H9 (cell line): ENCODE results near the gene PDHB. TPM values are rescaled to one million over a fixed set of nuclear protein-coding genes. Genes with fewer than 3 reads are reported as not detected.

Source experiments
- DNase-seq: peaks from one replicate; pipeline ENCODE4 v3.0.0-alpha.2; 2017
- H2AFZ ChIP-seq: one replicate; pipeline ENCODE4 v1.6.1; 2013; ENCODE audit warnings: mild to moderate bottlenecking, low read length, control low read depth, moderate library complexity
- H2AK5ac ChIP-seq: 2 replicates; pipeline ENCODE4 v1.6.1; 2013; ENCODE audit warnings: low read length, control low read depth, mixed read lengths; ENCODE audit not compliant: insufficient read length
- H2BK120ac ChIP-seq: one replicate; pipeline ENCODE4 v1.6.1; 2013; ENCODE audit warnings: low read depth, mild to moderate bottlenecking, low read length, control low read depth, inconsistent platforms; ENCODE audit not compliant: poor library complexity, severe bottlenecking
- H2BK12ac ChIP-seq: 2 replicates; pipeline ENCODE4 v1.6.1; 2013; ENCODE audit warnings: low read length, control low read depth, mixed read lengths, low read depth; ENCODE audit not compliant: insufficient read length
- H2BK15ac ChIP-seq: 2 replicates; pipeline ENCODE4 v1.6.1; 2013; ENCODE audit warnings: low read depth, low read length, control low read depth
- H2BK20ac ChIP-seq: one replicate; pipeline ENCODE4 v1.6.1; 2013; ENCODE audit warnings: low read depth, mild to moderate bottlenecking, low read length, control low read depth, inconsistent platforms; ENCODE audit not compliant: poor library complexity, severe bottlenecking
- H2BK5ac ChIP-seq: 2 replicates; pipeline ENCODE4 v1.6.1; 2013; ENCODE audit warnings: low read length, control low read depth, mixed read lengths; ENCODE audit not compliant: insufficient read length
- H3K14ac ChIP-seq: 2 replicates; pipeline ENCODE4 v1.6.1; 2013; ENCODE audit warnings: low read length, control low read depth; ENCODE audit not compliant: insufficient read depth
- H3K18ac ChIP-seq: 2 replicates; pipeline ENCODE4 v1.6.1; 2013; ENCODE audit warnings: low read depth, mild to moderate bottlenecking, mixed read lengths, low read length, control low read depth; ENCODE audit not compliant: insufficient read length
- H3K23ac ChIP-seq: 2 replicates; pipeline ENCODE4 v1.6.1; 2013; ENCODE audit warnings: low read length, control low read depth, mixed read lengths, low read depth; ENCODE audit not compliant: insufficient read length
- H3K23me2 ChIP-seq: 2 replicates; pipeline ENCODE4 v1.6.1; 2013; ENCODE audit warnings: low read depth, mild to moderate bottlenecking, mixed read lengths, low read length, control low read depth; ENCODE audit not compliant: insufficient read length, poor library complexity, severe bottlenecking
- H3K27ac ChIP-seq: 2 replicates; pipeline ENCODE4 v1.5.1; 2013; ENCODE audit warnings: low read length, control low read depth, mixed read lengths, low read depth; ENCODE audit not compliant: insufficient read length
- H3K27me3 ChIP-seq: 2 replicates; pipeline ENCODE4 v1.6.1; 2013; ENCODE audit warnings: low read length, control low read depth, inconsistent platforms; ENCODE audit not compliant: insufficient read depth
- H3K4ac ChIP-seq: 2 replicates; pipeline ENCODE4 v1.6.1; 2013; ENCODE audit warnings: low read depth, mild to moderate bottlenecking, control low read depth, inconsistent platforms, low read length, moderate library complexity
- H3K4me1 ChIP-seq: 2 replicates; pipeline ENCODE4 v1.6.1; 2013; ENCODE audit warnings: low read length, control low read depth, inconsistent platforms; ENCODE audit not compliant: insufficient read depth
- H3K4me2 ChIP-seq: 2 replicates; pipeline ENCODE4 v1.6.1; 2013; ENCODE audit warnings: low read length, control low read depth, mixed read lengths; ENCODE audit not compliant: insufficient read length, insufficient read depth
- H3K56ac ChIP-seq: 2 replicates; pipeline ENCODE4 v1.6.1; 2013; ENCODE audit warnings: low read depth, mild to moderate bottlenecking, mixed read lengths, low read length, control low read depth; ENCODE audit not compliant: insufficient read length
- H3K79me1 ChIP-seq: 2 replicates; pipeline ENCODE4 v1.6.1; 2013; ENCODE audit warnings: low read depth, mild to moderate bottlenecking, moderate library complexity, low read length, control low read depth, inconsistent platforms; ENCODE audit not compliant: insufficient read depth, poor library complexity, severe bottlenecking
- H3K79me2 ChIP-seq: 2 replicates; pipeline ENCODE4 v1.6.1; 2013; ENCODE audit warnings: low read length, control low read depth, inconsistent platforms; ENCODE audit not compliant: insufficient read depth
- H3K9ac ChIP-seq: 2 replicates; pipeline ENCODE4 v1.6.1; 2013; ENCODE audit warnings: low read length, control low read depth, mixed read lengths; ENCODE audit not compliant: insufficient read length; ENCODE audit errors: extremely low read depth
- H3K9me3 ChIP-seq: one replicate; pipeline ENCODE4 v1.6.1; 2013; ENCODE audit warnings: low read depth, low read length, inconsistent platforms; ENCODE audit not compliant: control insufficient read depth
- H3T11ph ChIP-seq: one replicate; pipeline ENCODE4 v1.6.1; 2013; ENCODE audit warnings: mild to moderate bottlenecking, low read length, control low read depth, inconsistent platforms
- H4K20me1 ChIP-seq: one replicate; pipeline ENCODE4 v1.6.1; 2013; ENCODE audit not compliant: control insufficient read depth, insufficient read length, insufficient read depth
- H4K5ac ChIP-seq: 2 replicates; pipeline ENCODE4 v1.6.1; 2013; ENCODE audit warnings: low read depth, mild to moderate bottlenecking, mixed read lengths, low read length, control low read depth; ENCODE audit not compliant: insufficient read length
- H4K8ac ChIP-seq: replicated peaks from 2 replicates; pipeline ENCODE4 v1.6.1; 2013; ENCODE audit warnings: low read length, control low read depth, mixed read lengths, low read depth; ENCODE audit not compliant: insufficient read length
- H4K91ac ChIP-seq: 2 replicates; pipeline ENCODE4 v1.6.1; 2013; ENCODE audit warnings: low read depth, mild to moderate bottlenecking, moderate library complexity, mixed read lengths, low read length, control low read depth; ENCODE audit not compliant: insufficient read length
- H3K27ac Mint-ChIP-seq, 3 experiments: 2 replicates in 2 of 3; 3 replicates in 1 of 3; pipeline ENCODE4 v1.8.0; 2020 to 2021; ENCODE audit warnings: mixed read lengths in 3 of 3, mild to moderate bottlenecking in 1 of 3, moderate library complexity in 1 of 3
- H3K27me3 Mint-ChIP-seq: 2 replicates; pipeline ENCODE4 v1.8.0; 2021; ENCODE audit warnings: low read depth, mild to moderate bottlenecking, moderate library complexity, mixed read lengths
- H3K36me3 Mint-ChIP-seq, 3 experiments: 2 replicates in 2 of 3; 3 replicates in 1 of 3; pipeline ENCODE4 v1.8.0; 2020 to 2021; ENCODE audit warnings: low read depth in 3 of 3, mixed read lengths in 3 of 3; ENCODE audit not compliant: insufficient read depth in 1 of 3
- H3K4me1 Mint-ChIP-seq, 2 experiments: 2 replicates each; pipeline ENCODE4 v1.8.0; 2020; ENCODE audit warnings: mixed read lengths in 2 of 2
- H3K4me3 Mint-ChIP-seq, 2 experiments: 2 replicates in 1 of 2; 3 replicates in 1 of 2; pipeline ENCODE4 v1.8.0; 2020 to 2021; ENCODE audit warnings: mild to moderate bottlenecking in 2 of 2, mixed read lengths in 2 of 2, moderate library complexity in 1 of 2
- H3K9me3 Mint-ChIP-seq, 2 experiments: 2 replicates in 1 of 2; 3 replicates in 1 of 2; pipeline ENCODE4 v1.8.0; 2020; ENCODE audit warnings: mild to moderate bottlenecking in 2 of 2, mixed read lengths in 2 of 2, moderate library complexity in 1 of 2
- CTCF ChIP-seq: fragments of 200-600 bp; sonication (generic); conservative IDR thresholded peaks from 3 replicates; pipeline ENCODE4 v1.8.0; 2021; ENCODE audit warnings: antibody characterized with exemption, mild to moderate bottlenecking
- WGBS: extraction: QIAGEN DNeasy Blood & Tissue Kit; methylation state at CpG from one replicate; pipeline ENCODE4 v1.1.7; 2013; ENCODE audit warnings: missing lambda C conversion rate, low lambda C conversion rate, mixed read lengths; ENCODE audit not compliant: insufficient read length; ENCODE audit errors: extremely low coverage; 5-methylcytosine and 5-hydroxymethylcytosine counted together
- total RNA-seq: library from RNA; stranded (reverse); gene quantifications from 2 replicates; pipeline ENCODE4 v1.2.1, GENCODE V29; 2021

PDHB gene
- total RNA-seq, 1 experiment from 2014 or later = 132 TPM

GRCh38 chr3:58480309-58480708 is 46.7 kb upstream of the PDHB start:
- no peak overlapping the region for H2BK120ac ChIP-seq
- H3K79me2 ChIP-seq = no peaks in the 10 kb centered on the region
- no peak overlapping the region for H4K8ac ChIP-seq
- H3K9ac ChIP-seq = no peak overlapping the region
- H3K27ac Mint-ChIP-seq = no peak overlapping the region
- no peak overlapping the region for H3K27ac ChIP-seq
- H2BK12ac ChIP-seq = no peak overlapping the region
- H3K27me3 ChIP-seq = no peaks in the 10 kb centered on the region
- no peak overlapping the region for H3K23ac ChIP-seq
- no peak overlapping the region for H2AFZ ChIP-seq
- H3K9me3 Mint-ChIP-seq = peaks cover 0 to 9% of the 10 kb centered on the region in 2 experiments; a peak in 4 of 5 replicates
- no CpG with 5 or more reads among the region's 2 CpGs for WGBS
- no peak overlapping the region for H2BK5ac ChIP-seq
- no peak overlapping the region for H2AK5ac ChIP-seq
- H3K14ac ChIP-seq = no peak overlapping the region
- no peak overlapping the region for H3K4ac ChIP-seq
- H2BK15ac ChIP-seq = no peak overlapping the region
- no peak overlapping the region for H3K56ac ChIP-seq
- no peaks in the 10 kb centered on the region for H3K4me1 ChIP-seq
- TF ChIP-seq CTCF = no peak
- no peak overlapping the region for H4K91ac ChIP-seq
- H3K18ac ChIP-seq = no peak overlapping the region
- no peak overlapping the region for H3K4me3 Mint-ChIP-seq
- no peak overlapping the region for H2BK20ac ChIP-seq
- no peak overlapping the region for H4K5ac ChIP-seq
- H3K79me1 ChIP-seq = no peaks in the 10 kb centered on the region
- H4K20me1 ChIP-seq = no peaks in the 10 kb centered on the region
- H3K4me1 Mint-ChIP-seq = peaks cover 2 to 13% of the 10 kb centered on the region in 2 experiments; a peak in 2 of 4 replicates
- no peak for DNase-seq
- H3K9me3 ChIP-seq = no peaks in the 10 kb centered on the region
- no peaks in the 10 kb centered on the region for H3K23me2 ChIP-seq
- no peak overlapping the region for H3T11ph ChIP-seq
- peaks cover 0 to 3% (median 0%) of the 10 kb centered on the region in 3 experiments; a peak in 3 of 7 replicates for H3K36me3 Mint-ChIP-seq
- no peak overlapping the region for H3K4me2 ChIP-seq
- H3K27me3 Mint-ChIP-seq = no peaks in the 10 kb centered on the region; the same call in none of the 2 replicates
